GM13977 (cell line): ENCODE data around the gene CCDC190.

ENCODE experiments used
- DNase-seq: peaks from one replicate; pipeline ENCODE4 v3.0.0; 2012; ENCODE audit warnings: low spot score
- in situ Hi-C: fragments of 300-500 bp; cut with MboI; formaldehyde crosslinking; loops from one replicate; pipeline ENCODE4 v1.12.0; 2022; ENCODE audit warnings: low sequenced_read_pairs, low pct_unique_long_range_greater_than_20kb, mixed read lengths, inconsistent platforms; ENCODE audit not compliant: unreplicated experiment
- TF ChIP-seq, protein P1 (sequence below): IDR thresholded peaks from 2 replicates; pipeline ENCODE4 v1.5.1; 2012; ENCODE audit warnings: mild to moderate bottlenecking, control low read depth; ENCODE audit not compliant: insufficient read depth; ENCODE audit errors: extremely low read depth, missing control alignments

CCDC190 gene

GRCh38 chr1:162893612-162893908, 32.6 kb upstream of the CCDC190 start:
- TF ChIP-seq, protein P1, sequence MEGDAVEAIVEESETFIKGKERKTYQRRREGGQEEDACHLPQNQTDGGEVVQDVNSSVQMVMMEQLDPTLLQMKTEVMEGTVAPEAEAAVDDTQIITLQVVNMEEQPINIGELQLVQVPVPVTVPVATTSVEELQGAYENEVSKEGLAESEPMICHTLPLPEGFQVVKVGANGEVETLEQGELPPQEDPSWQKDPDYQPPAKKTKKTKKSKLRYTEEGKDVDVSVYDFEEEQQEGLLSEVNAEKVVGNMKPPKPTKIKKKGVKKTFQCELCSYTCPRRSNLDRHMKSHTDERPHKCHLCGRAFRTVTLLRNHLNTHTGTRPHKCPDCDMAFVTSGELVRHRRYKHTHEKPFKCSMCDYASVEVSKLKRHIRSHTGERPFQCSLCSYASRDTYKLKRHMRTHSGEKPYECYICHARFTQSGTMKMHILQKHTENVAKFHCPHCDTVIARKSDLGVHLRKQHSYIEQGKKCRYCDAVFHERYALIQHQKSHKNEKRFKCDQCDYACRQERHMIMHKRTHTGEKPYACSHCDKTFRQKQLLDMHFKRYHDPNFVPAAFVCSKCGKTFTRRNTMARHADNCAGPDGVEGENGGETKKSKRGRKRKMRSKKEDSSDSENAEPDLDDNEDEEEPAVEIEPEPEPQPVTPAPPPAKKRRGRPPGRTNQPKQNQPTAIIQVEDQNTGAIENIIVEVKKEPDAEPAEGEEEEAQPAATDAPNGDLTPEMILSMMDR, result no peak
- in situ Hi-C loops, result loop anchor here (25.0 kb wide), 1 partner anchor 294 kb away; no protein-coding TSS in a partner anchor
- DNase-seq, result no peak

DNA sequence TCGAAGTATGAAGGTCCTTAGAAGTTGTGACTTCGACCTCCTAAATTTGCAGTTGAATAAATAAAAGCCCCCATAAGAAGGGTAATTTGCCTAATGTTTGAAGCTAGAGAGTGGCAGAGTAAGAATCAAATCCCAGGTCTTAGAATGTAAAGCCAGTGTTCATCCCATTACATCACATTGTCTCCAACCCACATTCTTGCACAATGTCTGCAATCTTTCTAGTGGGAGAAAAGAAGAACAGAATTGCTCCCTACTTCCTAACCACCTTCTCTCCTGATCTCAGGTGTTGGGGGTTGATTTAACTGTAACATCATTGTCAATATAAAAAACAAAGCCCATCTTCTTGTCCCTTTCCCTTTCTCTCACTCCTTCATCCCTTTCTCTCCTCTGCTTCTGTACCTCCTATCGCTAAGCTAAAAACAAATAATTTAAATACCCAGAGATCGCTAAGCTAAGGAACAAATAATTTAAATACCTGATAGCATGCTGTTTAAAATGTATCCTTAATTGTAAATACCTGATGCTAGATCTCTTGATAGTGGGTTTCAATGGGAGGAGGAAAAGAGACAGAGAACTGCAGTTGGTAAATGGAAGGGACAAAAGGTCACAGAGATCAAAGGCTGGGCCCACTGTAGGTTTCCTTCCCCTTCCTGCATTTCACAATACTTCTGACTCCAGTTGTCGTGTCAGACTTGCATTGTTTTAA, 32.1 kb upstream of the CCDC190 start:
- in situ Hi-C loops, result loop anchor here (25.0 kb wide), 1 partner anchor 294 kb away; no protein-coding TSS in a partner anchor
- TF ChIP-seq, protein P1, result no peak
- no peak for DNase-seq

DNA sequence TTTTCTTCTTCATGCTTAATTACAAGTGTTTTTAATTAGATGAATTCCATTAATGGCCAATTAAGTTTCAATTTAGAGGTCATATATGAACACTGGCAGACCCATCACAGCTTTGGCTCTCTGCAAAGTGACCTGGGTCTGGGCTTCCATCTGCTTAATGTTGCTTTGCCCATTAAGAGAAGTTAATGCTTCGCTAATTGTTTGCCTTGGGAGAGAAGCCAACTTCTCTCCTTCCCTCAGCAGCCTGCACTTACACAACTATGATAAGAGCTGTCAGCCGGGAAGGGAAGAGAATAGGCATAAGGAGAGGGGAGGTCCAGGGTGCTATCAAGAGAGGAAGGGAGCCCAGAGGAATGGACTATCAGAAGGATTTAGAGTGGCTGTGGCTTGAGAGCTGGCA, 29.0 kb upstream of the CCDC190 start:
- no peak for DNase-seq
- TF ChIP-seq, protein P1, result no peak
- in situ Hi-C loops, result loop anchor here (25.0 kb wide), 1 partner anchor 297 kb away; no protein-coding TSS in a partner anchor

GRCh38 chr1:162886705-162887104, 25.7 kb upstream of the CCDC190 start:
- TF ChIP-seq, protein P1, result no peak
- in situ Hi-C loops, result loop anchor here (25.0 kb wide), 1 partner anchor 301 kb away; no protein-coding TSS in a partner anchor
- no peak for DNase-seq

GRCh38 chr1:162885265-162885664, 24.3 kb upstream of the CCDC190 start:
- no peak for DNase-seq
- in situ Hi-C loops, result loop anchor here (25.0 kb wide), 1 partner anchor 302 kb away; no protein-coding TSS in a partner anchor
- TF ChIP-seq, protein P1, result no peak

GRCh38 chr1:162884831-162885230, 23.9 kb upstream of the CCDC190 start:
- TF ChIP-seq, protein P1, result no peak
- DNase-seq, result no peak
- in situ Hi-C loops, result loop anchor here (25.0 kb wide), 1 partner anchor 302 kb away; no protein-coding TSS in a partner anchor
